HG03103 (cell line): ENCODE data around the gene CEP192.
"Not testable (repeated sequence)": the region's sequence is repeated elsewhere in the genome, so short reads cannot be mapped to it uniquely, and the experiment has no call there.

Source experiments
- ATAC-seq: cut with Tn5 transposase; IDR thresholded peaks from one replicate; pipeline ENCODE4 v1.9.1; 2021; ENCODE audit warnings: low read depth; ENCODE audit not compliant: unreplicated experiment

CEP192 gene, protein sequence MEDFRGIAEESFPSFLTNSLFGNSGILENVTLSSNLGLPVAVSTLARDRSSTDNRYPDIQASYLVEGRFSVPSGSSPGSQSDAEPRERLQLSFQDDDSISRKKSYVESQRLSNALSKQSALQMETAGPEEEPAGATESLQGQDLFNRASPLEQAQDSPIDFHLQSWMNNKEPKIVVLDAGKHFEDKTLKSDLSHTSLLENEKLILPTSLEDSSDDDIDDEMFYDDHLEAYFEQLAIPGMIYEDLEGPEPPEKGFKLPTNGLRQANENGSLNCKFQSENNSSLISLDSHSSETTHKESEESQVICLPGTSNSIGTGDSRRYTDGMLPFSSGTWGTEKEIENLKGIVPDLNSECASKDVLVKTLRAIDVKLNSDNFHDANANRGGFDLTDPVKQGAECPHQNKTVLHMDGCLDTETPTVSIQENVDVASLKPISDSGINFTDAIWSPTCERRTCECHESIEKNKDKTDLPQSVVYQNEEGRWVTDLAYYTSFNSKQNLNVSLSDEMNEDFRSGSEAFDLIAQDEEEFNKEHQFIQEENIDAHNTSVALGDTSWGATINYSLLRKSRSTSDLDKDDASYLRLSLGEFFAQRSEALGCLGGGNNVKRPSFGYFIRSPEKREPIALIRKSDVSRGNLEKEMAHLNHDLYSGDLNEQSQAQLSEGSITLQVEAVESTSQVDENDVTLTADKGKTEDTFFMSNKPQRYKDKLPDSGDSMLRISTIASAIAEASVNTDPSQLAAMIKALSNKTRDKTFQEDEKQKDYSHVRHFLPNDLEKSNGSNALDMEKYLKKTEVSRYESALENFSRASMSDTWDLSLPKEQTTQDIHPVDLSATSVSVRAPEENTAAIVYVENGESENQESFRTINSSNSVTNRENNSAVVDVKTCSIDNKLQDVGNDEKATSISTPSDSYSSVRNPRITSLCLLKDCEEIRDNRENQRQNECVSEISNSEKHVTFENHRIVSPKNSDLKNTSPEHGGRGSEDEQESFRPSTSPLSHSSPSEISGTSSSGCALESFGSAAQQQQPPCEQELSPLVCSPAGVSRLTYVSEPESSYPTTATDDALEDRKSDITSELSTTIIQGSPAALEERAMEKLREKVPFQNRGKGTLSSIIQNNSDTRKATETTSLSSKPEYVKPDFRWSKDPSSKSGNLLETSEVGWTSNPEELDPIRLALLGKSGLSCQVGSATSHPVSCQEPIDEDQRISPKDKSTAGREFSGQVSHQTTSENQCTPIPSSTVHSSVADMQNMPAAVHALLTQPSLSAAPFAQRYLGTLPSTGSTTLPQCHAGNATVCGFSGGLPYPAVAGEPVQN (N-terminal part only)

DNA sequence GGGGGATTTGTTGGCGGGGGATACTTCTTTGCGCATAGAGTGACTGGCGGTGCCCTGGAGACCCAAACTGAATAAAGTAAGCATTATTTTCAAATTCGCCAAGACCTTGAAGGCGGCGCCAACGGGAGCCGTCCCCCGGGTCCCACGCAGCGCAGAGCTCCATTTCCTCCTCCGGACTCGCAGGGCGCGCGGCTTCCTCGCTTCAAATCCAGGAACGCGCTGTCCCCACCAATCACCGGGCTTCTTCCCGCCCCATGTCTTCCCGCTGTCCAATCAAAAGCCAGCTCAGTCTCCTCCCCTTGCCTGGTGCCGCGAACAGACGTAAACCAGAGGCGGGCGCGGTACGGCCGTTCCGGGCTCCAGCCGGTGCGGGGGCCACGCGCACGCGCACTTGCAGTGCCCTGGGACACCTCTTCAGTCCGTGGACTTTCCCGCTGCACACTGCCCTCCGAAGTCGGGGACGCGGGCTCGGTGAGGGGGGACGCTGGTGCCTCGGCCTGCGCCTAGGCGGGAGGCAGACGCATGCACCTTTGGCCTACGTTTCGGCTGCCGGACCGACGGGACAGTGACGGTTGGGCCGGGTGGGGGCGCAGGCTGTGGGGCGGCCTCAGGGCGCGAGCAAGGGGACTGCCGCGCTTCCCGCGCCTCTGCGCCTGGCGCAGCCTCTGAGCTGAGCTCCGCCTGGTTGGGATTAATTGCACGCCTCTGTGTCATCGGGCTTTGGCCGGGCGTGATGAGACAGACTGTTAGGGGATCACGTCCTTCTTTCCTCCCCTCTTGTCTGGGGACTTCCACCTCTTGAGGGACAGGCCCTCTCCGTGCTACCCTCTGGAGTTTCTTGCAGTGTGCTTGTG is at the start of gene CEP192:
CEP192 (plus strand) TSS at position 396 of the 854 bp plus-strand sequence. CDS start 8,063 bp downstream, outside the sequence.
- peak; percentile 81 for ATAC-seq

DNA sequence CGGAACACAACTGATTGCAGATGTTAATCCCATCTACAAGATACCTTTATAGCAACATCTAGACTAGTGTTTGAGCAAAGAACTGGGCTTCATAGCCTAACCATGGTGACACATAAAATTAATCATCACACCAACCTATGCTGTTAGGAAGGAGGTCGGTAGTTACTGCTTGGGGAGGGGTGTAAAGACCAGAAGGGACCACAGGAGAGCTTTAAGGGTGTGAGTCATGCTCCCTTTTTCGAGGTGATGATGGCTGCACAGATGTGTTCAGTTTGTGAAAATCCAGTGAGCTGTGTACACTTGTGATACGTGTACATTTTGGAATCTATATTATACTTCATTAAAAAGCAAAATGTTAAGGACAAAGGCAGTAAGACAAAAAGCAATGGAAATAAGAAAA is 47.9 kb upstream of the CEP192 start:
- no peak for ATAC-seq

GRCh38 chr18:12944709-12945108 is 46.5 kb upstream of the CEP192 start:
- ATAC-seq: no peak

GRCh38 chr18:12946549-12947284 is 44.4 kb upstream of the CEP192 start:
- no peak for ATAC-seq

DNA sequence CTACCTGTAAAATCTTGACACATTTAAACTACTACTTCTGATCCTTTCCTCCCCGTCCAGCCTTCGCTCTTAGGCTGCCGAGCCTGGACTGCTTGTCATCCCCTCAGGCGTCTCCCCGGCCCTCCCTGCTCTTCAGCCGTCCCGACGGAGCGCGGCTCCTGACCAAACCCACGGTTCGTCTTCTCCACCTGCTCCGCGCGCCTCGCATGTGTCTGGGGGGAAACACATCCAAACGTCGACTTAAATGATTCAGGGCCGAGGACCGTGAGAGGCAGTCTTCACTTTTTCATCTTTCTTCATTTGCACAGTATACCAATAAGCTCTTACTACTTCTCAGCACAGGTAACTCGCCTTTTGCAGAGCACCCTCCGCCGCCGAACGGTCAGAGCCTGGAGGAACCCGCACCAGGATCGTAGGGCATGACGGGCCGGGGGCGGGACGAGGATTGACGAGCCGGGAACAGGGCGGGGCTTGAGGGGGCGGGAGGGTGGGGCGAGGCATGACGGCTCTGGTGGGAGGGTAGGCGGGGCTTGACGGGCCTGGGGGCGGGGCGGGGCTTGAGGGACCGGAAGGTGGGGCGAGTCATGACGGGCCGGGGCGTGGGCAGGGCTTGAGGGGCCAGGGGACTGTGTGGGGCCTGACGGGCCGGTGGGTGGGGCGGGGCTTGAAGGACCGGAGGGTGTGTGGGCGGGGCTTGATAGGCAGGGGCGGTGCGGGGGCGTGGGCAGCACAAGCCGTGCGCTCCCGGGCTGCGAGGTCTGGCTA is 43.7 kb upstream of the CEP192 start, which contains the start of gene SEH1L:
SEH1L (plus strand) TSS at position 727 of the 765 bp plus-strand sequence. CDS start 111 bp downstream, outside the sequence.
- peak; percentile 62 for ATAC-seq

DNA sequence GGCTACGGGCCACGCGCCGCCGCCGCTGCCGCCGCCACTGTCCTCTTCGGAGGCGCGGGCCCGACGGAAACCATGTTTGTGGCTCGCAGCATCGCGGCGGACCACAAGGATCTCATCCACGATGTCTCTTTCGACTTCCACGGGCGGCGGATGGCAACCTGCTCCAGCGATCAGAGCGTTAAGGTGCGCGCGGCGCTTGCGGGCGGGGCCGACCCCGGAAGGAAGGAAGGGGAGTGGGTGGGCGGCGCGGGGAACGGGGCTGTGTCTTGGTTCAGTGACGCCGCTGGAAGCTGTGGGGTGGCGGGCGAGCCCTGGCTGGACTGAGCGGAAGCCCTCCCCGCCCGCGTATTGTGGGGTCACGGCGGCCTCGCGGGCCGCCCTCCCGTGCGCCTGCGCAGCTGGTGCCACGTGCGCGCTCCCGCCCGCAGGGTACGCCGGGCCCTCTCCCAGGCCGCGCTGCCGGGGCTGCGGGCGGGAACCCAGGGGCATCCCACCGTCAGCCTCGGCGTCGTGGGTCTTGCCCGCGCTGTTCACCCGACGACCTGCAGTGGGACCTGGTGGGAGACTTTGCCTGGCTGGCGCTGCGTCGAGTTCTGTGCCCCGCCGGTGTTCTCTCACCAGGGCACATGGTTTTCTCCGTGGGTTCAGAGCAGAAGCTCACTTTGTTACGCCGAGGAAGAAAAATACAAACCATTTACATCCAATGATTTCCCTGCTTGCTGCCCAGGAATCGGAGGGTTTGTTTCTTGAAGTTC is 42.9 kb upstream of the CEP192 start:
- peak; percentile 44 for ATAC-seq

DNA sequence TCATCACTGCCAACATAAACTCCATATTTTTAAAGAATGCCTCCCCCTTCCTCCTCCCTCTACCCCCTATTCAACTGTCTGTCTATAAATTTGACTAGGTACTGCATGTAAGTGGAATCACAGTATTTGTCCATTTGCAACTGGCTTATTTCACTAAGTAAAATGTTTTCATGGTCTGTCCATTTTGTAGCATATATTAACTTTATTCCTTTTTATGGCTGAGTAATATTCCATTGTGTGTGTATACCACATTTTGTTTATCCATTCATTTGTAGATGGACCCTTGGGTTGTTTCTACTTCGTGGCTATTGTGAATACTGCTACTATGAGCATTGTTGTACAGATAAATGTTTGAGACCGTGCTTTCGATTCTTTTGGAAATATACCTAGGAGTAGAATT is 32.7 kb upstream of the CEP192 start:
- no peak for ATAC-seq

DNA sequence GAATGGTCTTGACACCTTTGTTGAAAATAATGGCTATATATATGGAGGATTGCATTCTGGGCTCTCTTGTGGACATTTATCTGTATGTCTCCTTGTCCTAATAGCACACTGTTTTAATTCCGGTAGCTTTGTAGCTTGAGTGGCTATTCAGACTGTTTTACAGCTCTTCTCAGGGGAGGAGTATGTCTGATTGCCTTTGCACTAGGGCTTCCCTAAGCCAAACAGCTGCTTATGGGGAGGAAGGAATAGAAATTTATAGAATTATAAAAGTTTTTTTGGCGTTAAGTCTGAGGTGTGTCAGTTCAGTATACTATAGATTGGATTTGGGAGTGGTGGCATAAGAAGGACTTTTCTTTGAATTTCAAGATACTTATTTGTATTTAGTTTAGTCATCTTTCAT is 30.8 kb upstream of the CEP192 start:
- ATAC-seq: no peak

GRCh38 chr18:12960853-12961397 is 30.2 kb upstream of the CEP192 start:
- no peak for ATAC-seq

DNA sequence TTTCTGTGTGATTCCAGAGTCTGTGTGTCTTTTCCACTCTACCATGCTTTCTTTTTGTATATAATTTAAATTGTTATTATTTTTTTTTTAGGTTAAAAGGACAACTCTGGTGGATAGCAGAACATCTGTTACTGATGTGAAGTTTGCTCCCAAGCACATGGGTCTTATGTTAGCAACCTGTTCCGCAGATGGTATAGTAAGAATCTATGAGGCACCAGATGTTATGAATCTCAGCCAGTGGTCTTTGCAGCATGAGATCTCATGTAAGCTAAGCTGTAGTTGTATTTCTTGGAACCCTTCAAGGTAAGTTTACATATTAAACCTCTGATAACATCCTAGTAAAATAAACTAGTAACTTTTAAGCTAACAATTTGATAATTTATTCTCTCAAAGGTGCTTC is 28.1 kb upstream of the CEP192 start:
- ATAC-seq: no peak

DNA sequence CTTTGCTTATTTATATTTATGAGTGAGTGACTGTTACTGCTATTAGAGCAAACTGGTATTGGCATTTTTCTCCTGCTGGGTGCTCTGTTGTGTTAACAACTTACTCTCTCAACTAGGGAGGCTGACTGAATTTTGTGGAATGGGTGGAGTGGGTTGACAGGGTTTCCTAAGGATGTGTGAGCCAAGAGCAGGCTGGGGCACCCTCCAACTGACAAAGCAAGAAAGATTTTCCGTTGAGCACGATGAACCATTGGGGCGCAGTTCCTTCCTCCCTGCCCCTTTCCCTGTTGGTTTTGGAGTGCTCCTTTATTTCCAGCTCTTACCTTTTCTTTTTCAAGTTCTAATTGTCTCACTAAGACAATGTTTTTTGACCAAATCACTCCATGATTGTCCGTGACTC is 23.0 kb upstream of the CEP192 start:
- no peak for ATAC-seq

GRCh38 chr18:12968619-12969018 is 22.5 kb upstream of the CEP192 start:
- no peak for ATAC-seq

GRCh38 chr18:12973562-12974213 is 17.5 kb upstream of the CEP192 start:
- ATAC-seq: no peak

DNA sequence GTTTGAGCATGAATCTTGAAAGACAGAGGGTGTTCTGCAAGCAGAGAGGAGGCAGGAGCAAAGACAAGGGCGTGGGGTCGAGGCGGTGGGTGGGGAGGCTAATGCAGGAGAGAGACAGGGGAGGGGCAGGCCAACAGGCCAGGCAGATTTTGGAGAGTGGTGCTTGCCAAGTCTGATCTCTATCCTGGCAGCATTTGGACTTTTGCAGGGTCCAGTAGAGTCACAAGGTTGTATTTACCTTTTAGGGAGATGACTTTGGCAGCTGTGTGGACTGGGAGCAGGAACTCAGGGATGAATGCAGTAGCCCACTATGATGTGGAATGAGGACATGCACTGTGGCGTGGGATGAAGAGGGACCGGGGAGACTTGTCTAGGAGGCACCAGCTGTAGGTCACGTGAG is 15.7 kb upstream of the CEP192 start:
- no peak for ATAC-seq

GRCh38 chr18:12976305-12976704 is 14.9 kb upstream of the CEP192 start:
- ATAC-seq: no peak

GRCh38 chr18:12980065-12980464 is 11.1 kb upstream of the CEP192 start:
- ATAC-seq: not testable (repeated sequence)
